Neuronal stem cell (in vitro differentiated cells): ENCODE results near the gene FLRT1.

Source experiments
- DNase-seq: peaks from one replicate; pipeline ENCODE4 v3.0.0-alpha.2; 2013; ENCODE audit warnings: low spot score
- H2AFZ ChIP-seq: one replicate; pipeline ENCODE4 v1.6.1; 2013; ENCODE audit warnings: mild to moderate bottlenecking, low read length, inconsistent platforms
- H2AK5ac ChIP-seq: 2 replicates; pipeline ENCODE4 v1.6.1; 2013; ENCODE audit warnings: low read depth, mild to moderate bottlenecking, inconsistent platforms, low read length, moderate library complexity, mixed read lengths
- H2BK120ac ChIP-seq: 2 replicates; pipeline ENCODE4 v1.6.1; 2013; ENCODE audit warnings: low read depth, mild to moderate bottlenecking, inconsistent platforms, low read length, moderate library complexity, mixed read lengths
- H2BK12ac ChIP-seq: one replicate; pipeline ENCODE4 v1.6.1; 2013; ENCODE audit warnings: low read length, inconsistent platforms
- H2BK15ac ChIP-seq: 2 replicates; pipeline ENCODE4 v1.6.1; 2013; ENCODE audit warnings: mild to moderate bottlenecking, low read length, inconsistent platforms, mixed read lengths
- H2BK5ac ChIP-seq: one replicate; pipeline ENCODE4 v1.6.1; 2013; ENCODE audit warnings: inconsistent platforms, mild to moderate bottlenecking, low read length, moderate library complexity
- H3K14ac ChIP-seq: one replicate; pipeline ENCODE4 v1.6.1; 2013; ENCODE audit warnings: low read length, inconsistent platforms
- H3K18ac ChIP-seq: 2 replicates; pipeline ENCODE4 v1.6.1; 2013; ENCODE audit warnings: low read length, inconsistent platforms
- H3K23ac ChIP-seq: 2 replicates; pipeline ENCODE4 v1.6.1; 2013; ENCODE audit warnings: low read depth, mild to moderate bottlenecking, mixed read lengths, low read length, inconsistent platforms; ENCODE audit not compliant: poor library complexity
- H3K27ac ChIP-seq: replicated peaks from 3 replicates; pipeline ENCODE4 v1.5.1; 2013; ENCODE audit warnings: low read length, inconsistent platforms
- H3K27me3 ChIP-seq, 3 experiments: 2 replicates each; pipeline ENCODE4 v1.6.1; 2013; ENCODE audit warnings: low read length in 3 of 3, mild to moderate bottlenecking in 2 of 3, inconsistent platforms in 1 of 3, low read depth in 1 of 3, mixed read lengths in 1 of 3, moderate library complexity in 1 of 3; ENCODE audit not compliant: control insufficient read depth in 3 of 3, insufficient read depth in 3 of 3
- H3K36me3 ChIP-seq, 2 donors: replicated peaks in 1 of 2; 2 replicates each; pipeline ENCODE4 v1.6.1; 2013; ENCODE audit warnings: low read length in 2 of 2; ENCODE audit not compliant: control insufficient read depth in 2 of 2, insufficient read depth in 2 of 2
- H3K4ac ChIP-seq: 2 replicates; pipeline ENCODE4 v1.6.1; 2013; ENCODE audit warnings: inconsistent platforms, mild to moderate bottlenecking, low read length, moderate library complexity
- H3K4me1 ChIP-seq, 2 donors: 1 replicate in 1 of 2; 2 replicates in 1 of 2; pipeline ENCODE4 v1.6.1; 2013; ENCODE audit warnings: low read length in 2 of 2, low read depth in 1 of 2; ENCODE audit not compliant: control insufficient read depth in 2 of 2, insufficient read depth in 1 of 2
- H3K4me2 ChIP-seq: one replicate; pipeline ENCODE4 v1.6.1; 2013; ENCODE audit warnings: mild to moderate bottlenecking, low read length, inconsistent platforms; ENCODE audit not compliant: insufficient read depth, poor library complexity, severe bottlenecking
- H3K4me3 ChIP-seq, 2 donors: 2 replicates each; pipeline ENCODE4 v1.5.1; 2013; ENCODE audit warnings: low read length in 2 of 2, mild to moderate bottlenecking in 2 of 2, inconsistent platforms in 1 of 2, moderate library complexity in 1 of 2
- H3K79me1 ChIP-seq: one replicate; pipeline ENCODE4 v1.6.1; 2013; ENCODE audit warnings: low read depth, mild to moderate bottlenecking, inconsistent platforms, low read length, moderate library complexity
- H3K9ac ChIP-seq: one replicate; pipeline ENCODE4 v1.6.1; 2013; ENCODE audit warnings: mild to moderate bottlenecking, low read depth, low read length, inconsistent platforms; ENCODE audit not compliant: poor library complexity
- H3K9me3 ChIP-seq, 2 donors: replicated peaks in 1 of 2; 2 replicates each; pipeline versions ENCODE3 to v1.6.1; 2013; ENCODE audit warnings: low read length in 2 of 2, mild to moderate bottlenecking in 2 of 2, inconsistent platforms in 1 of 2, low read depth in 1 of 2, mixed read lengths in 1 of 2, moderate library complexity in 1 of 2; ENCODE audit not compliant: control insufficient read depth in 2 of 2, insufficient read depth in 1 of 2
- H4K8ac ChIP-seq: one replicate; pipeline ENCODE4 v1.6.1; 2013; ENCODE audit warnings: low read depth, mild to moderate bottlenecking, inconsistent platforms, low read length, moderate library complexity
- H4K91ac ChIP-seq: one replicate; pipeline ENCODE4 v1.6.1; 2013; ENCODE audit warnings: low read length, low read depth, mild to moderate bottlenecking, inconsistent platforms; ENCODE audit not compliant: poor library complexity
- WGBS, 2 donors: extraction: QIAGEN DNeasy Blood & Tissue Kit; methylation state at CpG; one replicate each; pipeline ENCODE4 v1.1.7; 2013; ENCODE audit warnings: missing lambda C conversion rate in 2 of 2, mixed read lengths in 1 of 2; ENCODE audit not compliant: insufficient read length in 2 of 2, insufficient replicate concordance in 1 of 2; ENCODE audit errors: extremely low coverage in 2 of 2; 5-methylcytosine and 5-hydroxymethylcytosine counted together

The FLRT1 gene

GRCh38 chr11:64019106-64020037 is 16.4 kb upstream of the FLRT1 start:
- Histone ChIP-seq H2BK5ac (peak overlapping the region; percentile 82), H2AK5ac (peak overlapping the region; percentile 75), H3K9me3 (no peaks in the 10 kb centered on the region), H4K8ac (no peak overlapping the region), H3K23ac (peak overlapping the region; percentile 43), H2BK15ac (peak overlapping the region; percentile 37), H3K4ac (no peak overlapping the region), H3K14ac (no peak overlapping the region), H3K4me1 (peaks cover 14 to 43% of the 10 kb centered on the region in 2 donors), H3K9ac (no peak overlapping the region), H3K27me3 (peaks cover 0 to 11% (median 0%) of the 10 kb centered on the region in 3 experiments), H3K4me3 (no peak overlapping the region), H3K79me1 (peaks cover 2% of the 10 kb centered on the region), H2AFZ (no peak overlapping the region), H2BK120ac (no peak overlapping the region), H3K4me2 (no peak overlapping the region), H3K36me3 (no peaks in the 10 kb centered on the region), H3K27ac (no peak overlapping the region), H4K91ac (peak overlapping the region; percentile 82), H2BK12ac (peak overlapping the region; percentile 41), H3K18ac (peak overlapping the region; percentile 7)
- no CpG with 5 or more reads among the region's 27 CpGs for WGBS, 2 donors
- no peak for DNase-seq

- H3K18ac ChIP-seq: peak overlapping the region; percentile 90
- peak overlapping the region; percentile 95 for H2AK5ac ChIP-seq
- no CpG with 5 or more reads among the region's 22 CpGs for WGBS, 2 donors
- peaks cover 2% of the 10 kb centered on the region for H3K79me1 ChIP-seq
- peak overlapping the region; percentile 56 for H3K14ac ChIP-seq
- no peak overlapping the region for H3K23ac ChIP-seq
- H3K4me2 ChIP-seq: no peak overlapping the region
- peaks cover 12 to 40% of the 10 kb centered on the region in 2 donors for H3K4me1 ChIP-seq
- no peaks in the 10 kb centered on the region for H3K9me3 ChIP-seq
- H3K9ac ChIP-seq: peak overlapping the region; percentile 70
- H3K27ac ChIP-seq: no peak overlapping the region
- H4K8ac ChIP-seq: no peak overlapping the region
- peak overlapping the region; percentile 66 for H2BK5ac ChIP-seq
- DNase-seq: no peak
- H3K27me3 ChIP-seq: peaks cover 0 to 4% (median 0%) of the 10 kb centered on the region in 3 experiments
- no peaks in the 10 kb centered on the region for H3K36me3 ChIP-seq
- H3K4me3 ChIP-seq: no peak overlapping the region
- H2BK15ac ChIP-seq: peak overlapping the region; percentile 64
- no peak overlapping the region for H2BK120ac ChIP-seq
- peak overlapping the region; percentile 66 for H3K4ac ChIP-seq
- no peak overlapping the region for H4K91ac ChIP-seq
- no peak overlapping the region for H2AFZ ChIP-seq
- peak overlapping the region; percentile 41 for H2BK12ac ChIP-seq
Measured at GRCh38 chr11:64020976-64021756, 14.6 kb upstream of the FLRT1 start.

- WGBS, 2 donors: no CpG with 5 or more reads among the region's 10 CpGs
- Histone ChIP-seq H4K91ac (no peak overlapping the region), H3K4me2 (peak overlapping the region; percentile 18), H3K9me3 (no peaks in the 10 kb centered on the region), H3K4me3 (no peak overlapping the region), H3K23ac (no peak overlapping the region), H3K27me3 (peaks cover 0 to 4% (median 0%) of the 10 kb centered on the region in 3 experiments), H3K27ac (no peak overlapping the region), H2BK12ac (no peak overlapping the region), H3K36me3 (no peaks in the 10 kb centered on the region), H4K8ac (no peak overlapping the region), H3K18ac (peak overlapping the region; percentile 93), H3K14ac (peak overlapping the region; percentile 56), H3K79me1 (peaks cover 2% of the 10 kb centered on the region), H2BK5ac (peak overlapping the region; percentile 66), H2BK120ac (no peak overlapping the region), H3K4me1 (peaks cover 12 to 37% of the 10 kb centered on the region in 2 donors), H2AK5ac (peak overlapping the region; percentile 95), H2BK15ac (peak overlapping the region; percentile 64), H2AFZ (no peak overlapping the region), H3K4ac (peak overlapping the region; percentile 66), H3K9ac (peak overlapping the region; percentile 70)
- no peak for DNase-seq
Measured at GRCh38 chr11:64021757-64022093, 14.0 kb upstream of the FLRT1 start.
